Gastroesophageal sphincter (tissue), 3 donors: ENCODE data around the gene AGTRAP.

ENCODE experiments used
- CTCF ChIP-seq, 4 experiments: fragments of 200-600 bp in 2 of 4; fragments of 450-650 bp in 2 of 4; sonication (generic) in 1 of 4; IDR thresholded peaks; one replicate each; pipeline ENCODE4 v1.5.1; 2017 to 2019; ENCODE audit warnings: antibody characterized with exemption in 4 of 4, mild to moderate bottlenecking in 2 of 4, moderate library complexity in 2 of 4
- POLR2A ChIP-seq, 2 donors: fragments of 450-650 bp; IDR thresholded peaks; one replicate each; pipeline ENCODE4 v1.6.1; 2017; ENCODE audit warnings: antibody characterized with exemption in 2 of 2, mild to moderate bottlenecking in 2 of 2, moderate library complexity in 1 of 2
- POLR2AphosphoS5 ChIP-seq: sonication (generic); formaldehyde crosslinking; IDR thresholded peaks from one replicate; pipeline ENCODE4 v1.6.1; 2017; ENCODE audit warnings: antibody characterized with exemption

GRCh38 chr1:11701981-11702803, 33.7 kb upstream of the AGTRAP start:
- TF ChIP-seq POLR2A (IDR thresholded peaks at IDR 0.05) (no peak), CTCF (IDR thresholded peaks at IDR 0.05) (no peak), POLR2AphosphoS5 (no peak)
